HEK293 (cell line): ENCODE measurements around the gene GNAT1.

Source experiments
- BCL11A ChIP-seq: fragments of 450-650 bp; formaldehyde crosslinking; IDR thresholded peaks from 2 replicates; pipeline ENCODE4 v1.5.1; 2016; ENCODE audit warnings: low read depth, missing biosample characterization, missing genetic modification characterization
- CTCF ChIP-seq: fragments of 450-650 bp; formaldehyde crosslinking; IDR thresholded peaks from 2 replicates; pipeline ENCODE4 v1.5.1; 2016; ENCODE audit warnings: missing biosample characterization, missing genetic modification characterization
- SCRT1 ChIP-seq: fragments of 450-650 bp; formaldehyde crosslinking; IDR thresholded peaks from 2 replicates; pipeline ENCODE4 v1.5.1; 2016; ENCODE audit warnings: missing biosample characterization, missing genetic modification characterization, borderline replicate concordance
- ZNF18 ChIP-seq: fragments of 450-650 bp; formaldehyde crosslinking; IDR thresholded peaks from 2 replicates; pipeline ENCODE4 v1.5.1; 2016; ENCODE audit warnings: missing biosample characterization, missing genetic modification characterization
- ZNF530 ChIP-seq: fragments of 450-650 bp; formaldehyde crosslinking; IDR thresholded peaks from 2 replicates; pipeline ENCODE4 v1.5.1; 2016; ENCODE audit warnings: low read depth, missing biosample characterization, missing genetic modification characterization
- ZNF692 ChIP-seq: fragments of 450-650 bp; formaldehyde crosslinking; IDR thresholded peaks from 2 replicates; pipeline ENCODE4 v1.5.1; 2016; ENCODE audit warnings: missing biosample characterization, missing genetic modification characterization

GRCh38 chr3:50241163-50241562, 49.8 kb downstream of the GNAT1 start:
- TF ChIP-seq ZNF530 (tag by site-specific recombination) (no peak), ZNF692 (tag by site-specific recombination) (no peak), SCRT1 (tag by site-specific recombination) (no peak), CTCF (tag by site-specific recombination) (no peak), ZNF18 (no peak), BCL11A (tag by site-specific recombination) (no peak)
